DMS114 treated with DMSO at 0.1 percent for 48 hours (cell line): ENCODE measurements around the gene PNMA8A.
A peak's percentile ranks its signal among the peaks of the same experiment; 100 is the strongest.

Source experiments
- DNase-seq: peaks from one replicate; lab custom pipeline; 2025; ENCODE audit not compliant: unreplicated experiment; lab: John Stamatoyannopoulos, UW

PNMA8A gene

DNA sequence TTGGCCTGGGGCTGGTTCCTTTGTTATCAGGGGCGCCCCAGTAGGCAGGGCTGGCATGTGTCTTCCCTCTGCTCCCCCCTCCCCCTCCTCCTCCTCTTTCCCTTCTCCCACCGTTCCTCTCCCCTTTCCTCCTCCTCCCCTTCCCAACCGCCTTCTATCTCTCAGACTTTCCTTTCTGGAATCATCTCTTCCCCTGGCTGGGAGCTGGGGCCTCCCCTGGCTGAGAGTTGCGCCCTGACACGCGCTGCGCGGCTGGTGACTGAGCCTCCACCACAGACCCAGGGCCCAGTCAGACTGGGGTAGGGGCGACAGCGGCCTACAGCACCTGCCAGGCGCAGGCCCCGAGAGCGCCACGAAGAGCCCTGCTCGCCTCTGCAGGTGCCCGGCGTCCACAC, 21.5 kb upstream of the PNMA8A start:
- no peak for DNase-seq

GRCh38 chr19:46491975-46492682, 20.8 kb upstream of the PNMA8A start:
- no peak for DNase-seq

GRCh38 chr19:46490774-46491173, 19.4 kb upstream of the PNMA8A start:
- no peak for DNase-seq

GRCh38 chr19:46489445-46490272, 18.3 kb upstream of the PNMA8A start:
- no peak for DNase-seq

DNA sequence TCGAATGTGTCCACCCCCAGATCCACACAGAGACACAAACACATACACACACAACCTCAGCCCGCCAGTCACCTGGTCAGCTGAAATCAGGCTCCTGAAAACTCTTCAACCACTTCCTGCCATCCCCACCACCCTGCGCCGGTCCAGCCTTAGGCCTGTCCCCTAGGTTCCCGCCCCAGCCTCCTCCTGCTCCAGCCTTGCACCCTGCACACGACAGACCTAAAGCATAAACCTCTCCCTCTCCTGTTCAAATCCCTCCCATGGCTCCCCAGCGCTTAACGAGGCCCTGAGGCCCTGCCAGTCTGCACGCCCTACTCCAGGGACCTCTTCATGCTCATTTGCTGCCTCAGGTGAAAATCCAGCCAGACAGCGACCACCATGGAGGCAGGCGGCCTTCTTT, 17.2 kb upstream of the PNMA8A start:
- no peak for DNase-seq

- DNase-seq, result peak; percentile 49
These were observed 16.6 kb upstream of the PNMA8A start for GRCh38 chr19:46487802-46488445.

DNA sequence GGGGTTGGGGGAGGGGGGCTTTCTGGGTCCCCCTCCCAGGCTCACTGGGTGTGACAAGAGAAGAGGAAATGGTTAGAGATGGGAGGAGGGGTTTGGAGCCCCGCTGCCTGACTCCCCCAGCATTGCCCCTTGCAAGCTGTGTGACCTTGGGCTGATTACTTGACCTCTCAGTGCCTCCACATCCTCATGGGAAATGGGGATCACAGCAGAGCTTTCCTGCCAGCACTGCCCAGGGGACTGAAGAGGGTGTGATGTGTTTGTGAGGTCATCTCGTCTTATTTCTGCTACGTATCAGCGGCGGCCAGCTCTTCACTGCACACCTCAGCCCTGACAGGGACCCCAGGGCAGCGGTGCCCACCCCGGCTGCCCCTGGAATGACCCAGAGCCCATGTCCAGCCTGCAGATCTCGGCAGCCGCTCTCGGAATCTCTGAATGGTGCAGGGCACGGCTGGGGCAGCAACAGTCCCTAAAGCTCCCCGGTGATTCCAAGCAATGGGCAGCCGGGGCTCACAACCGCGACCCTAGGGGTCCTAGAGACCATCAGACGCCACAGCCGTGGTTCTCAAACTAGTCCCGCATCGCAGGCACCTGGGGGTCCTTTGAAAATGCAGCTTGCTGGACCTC, 15.9 kb upstream of the PNMA8A start:
- no peak for DNase-seq

DNA sequence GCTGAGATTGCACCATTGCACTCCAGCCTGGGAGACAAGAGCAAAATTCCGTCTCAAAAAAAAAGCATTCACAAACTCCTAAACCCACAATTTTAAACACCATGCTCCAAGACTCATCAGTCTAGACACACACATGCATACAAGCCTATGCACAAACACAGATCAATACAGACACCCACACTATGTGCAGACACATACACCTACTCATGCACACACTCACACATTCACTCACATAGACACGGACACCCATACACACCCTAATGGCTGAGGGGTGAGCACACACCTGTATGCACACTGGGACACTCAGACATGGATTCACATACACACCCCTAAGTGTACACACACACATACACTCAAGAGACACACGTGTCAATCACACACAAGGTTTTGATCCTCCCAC, 15.0 kb upstream of the PNMA8A start:
- no peak for DNase-seq

GRCh38 chr19:46484656-46485055, 13.3 kb upstream of the PNMA8A start:
- DNase-seq, result no peak

GRCh38 chr19:46482631-46483030, 11.3 kb upstream of the PNMA8A start:
- DNase-seq, result no peak

DNA sequence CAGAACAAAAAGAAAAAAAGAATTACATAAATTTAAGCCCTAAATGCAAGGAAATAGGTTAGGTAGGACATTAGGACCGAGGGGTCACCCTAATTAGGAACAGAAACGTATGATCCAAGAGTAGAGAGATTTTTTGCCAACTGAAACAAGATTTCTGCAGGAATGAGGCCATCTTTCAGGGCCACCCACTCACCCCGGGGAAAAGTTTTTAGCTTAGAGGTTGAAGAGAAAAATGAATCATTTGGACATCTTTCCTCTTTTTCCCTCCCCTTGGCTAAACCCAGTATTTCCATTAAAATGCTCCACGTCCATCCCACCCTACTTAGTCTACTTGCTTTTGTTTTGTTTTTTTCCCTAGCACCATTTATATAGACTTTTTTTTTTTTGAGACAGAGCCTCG, 10.6 kb upstream of the PNMA8A start:
- DNase-seq, result no peak

DNA sequence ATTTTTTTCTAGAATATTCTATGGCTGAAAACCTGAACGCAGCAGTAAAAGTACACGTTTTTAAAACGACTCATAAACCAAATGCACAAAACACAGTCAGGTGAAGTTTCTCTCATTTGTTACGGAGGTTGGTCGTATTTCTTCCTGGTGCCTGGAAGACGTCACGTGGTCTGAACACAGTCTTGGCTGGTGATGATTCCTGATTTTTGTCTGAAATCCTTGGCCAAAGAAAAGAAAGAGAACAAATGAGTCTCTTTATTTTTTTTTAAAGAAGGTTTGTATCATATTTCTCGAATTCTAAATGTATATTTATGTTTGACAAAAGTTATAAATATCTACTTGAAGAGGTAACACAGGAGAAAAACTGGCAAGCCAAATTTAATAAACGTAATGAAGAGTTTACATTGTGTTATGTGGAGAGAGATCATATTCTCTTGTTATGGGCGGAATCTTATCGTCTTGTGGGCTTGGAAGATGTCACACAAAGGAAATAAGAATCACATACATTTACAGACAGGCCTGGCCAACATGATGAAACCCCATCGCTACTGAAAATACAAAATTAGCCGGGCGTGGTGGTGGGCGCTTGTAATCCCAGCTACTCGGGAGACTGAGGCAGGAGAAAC, 10.0 kb upstream of the PNMA8A start:
- no peak for DNase-seq

DNA sequence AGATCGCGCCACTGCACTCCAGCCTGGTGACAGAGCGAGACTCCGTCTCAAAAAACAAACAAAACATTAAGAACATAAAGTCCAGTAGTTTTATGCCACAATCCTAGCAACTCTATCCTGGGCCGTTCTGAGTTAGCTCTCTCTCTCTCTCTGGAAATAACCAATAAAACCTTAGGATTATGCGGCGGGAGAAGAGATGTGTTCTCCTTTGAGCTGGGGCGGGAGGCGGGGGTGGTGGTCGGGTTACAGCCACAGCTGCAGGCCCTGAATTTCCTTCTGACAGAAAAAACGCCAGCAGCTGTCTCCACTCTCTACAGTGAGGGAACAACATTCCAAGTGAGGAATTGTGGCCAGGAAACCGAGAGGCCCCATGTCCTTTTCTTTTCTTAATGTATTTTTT, 9.1 kb upstream of the PNMA8A start:
- no peak for DNase-seq

- no peak for DNase-seq
These were observed 7.1 kb upstream of the PNMA8A start for GRCh38 chr19:46478356-46478986.

GRCh38 chr19:46475986-46476385, 4.6 kb upstream of the PNMA8A start:
- DNase-seq, result no peak

DNA sequence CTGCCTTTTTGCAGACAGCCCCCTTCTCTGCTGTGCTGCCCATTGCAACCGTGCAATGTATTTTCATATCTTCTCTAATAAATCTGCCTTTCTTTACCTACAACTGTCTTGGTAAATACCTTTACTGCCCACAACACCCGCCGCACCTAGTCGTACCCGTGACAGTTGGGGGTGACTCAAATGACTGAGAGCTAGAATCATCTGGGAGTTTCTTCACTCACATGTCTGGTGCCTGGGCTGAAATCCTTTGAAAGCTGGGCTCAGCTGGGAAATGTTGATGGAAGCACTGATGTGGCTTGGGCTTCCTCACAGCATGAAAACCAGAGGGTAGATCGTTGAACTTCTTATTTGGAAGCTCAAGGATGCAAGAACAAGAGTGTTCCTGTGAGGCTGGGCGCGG, 2.8 kb upstream of the PNMA8A start:
- no peak for DNase-seq

DNA sequence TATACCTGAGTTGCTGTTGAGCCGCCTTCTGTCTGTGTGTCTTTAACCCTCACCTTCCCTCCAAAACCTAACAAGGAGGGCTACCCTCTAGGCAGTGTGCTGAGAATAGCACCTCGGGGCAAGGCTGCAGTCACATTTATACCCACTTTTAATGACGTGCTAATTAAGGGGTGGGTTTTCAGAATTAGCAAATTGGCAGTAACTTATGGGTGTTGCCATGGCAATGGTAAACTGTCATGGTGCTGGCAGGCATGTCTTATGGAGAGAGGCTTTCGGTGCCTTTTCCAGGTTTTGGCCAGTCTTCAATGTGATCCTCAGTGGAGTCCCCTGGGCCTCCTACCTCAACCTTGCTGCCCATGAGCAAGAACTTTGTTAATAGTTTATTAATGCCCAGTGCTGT, 1.2 kb upstream of the PNMA8A start:
- no peak for DNase-seq

GRCh38 chr19:46471811-46472543, 614 bp upstream of the PNMA8A start:
- DNase-seq, result no peak

- DNase-seq, result no peak
These were observed 987 bp downstream of the PNMA8A start for GRCh38 chr19:46470376-46470775.

DNA sequence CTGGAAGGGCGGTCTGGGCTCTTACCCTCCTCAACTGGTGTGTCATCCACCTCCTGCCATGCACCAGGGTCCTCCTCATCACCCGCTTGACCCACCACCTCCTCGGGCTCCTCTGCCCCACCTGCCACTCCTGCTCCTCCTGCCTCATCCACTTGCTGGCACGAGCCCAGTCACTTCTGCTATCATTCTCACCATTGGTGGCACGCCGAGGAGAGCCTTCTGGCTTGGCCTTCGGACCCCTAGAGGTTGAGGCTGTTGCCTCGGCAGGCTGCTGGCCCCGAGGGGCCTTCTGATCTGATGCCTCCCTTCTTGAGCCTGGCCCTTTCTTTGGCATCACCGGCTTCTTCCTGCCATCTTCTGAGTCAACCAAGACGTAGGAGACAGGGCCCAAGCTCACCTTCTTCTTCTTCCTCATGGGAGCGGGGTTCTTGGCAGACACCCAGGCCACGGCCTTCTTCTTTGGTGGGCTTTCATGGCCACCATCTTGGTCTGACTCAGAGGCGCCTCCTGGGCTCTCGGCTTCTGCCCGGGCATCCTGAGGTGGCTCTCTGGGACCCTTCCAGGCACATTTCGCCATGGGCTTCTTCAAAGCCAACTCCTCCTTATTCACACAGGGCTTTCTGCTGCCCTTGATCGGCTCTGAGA, 1.7 kb downstream of the PNMA8A start:
- no peak for DNase-seq
